HG03439 (cell line): ENCODE results near the gene SF3B5.
"Not testable (repeated sequence)": the region's sequence is repeated elsewhere in the genome, so short reads cannot be mapped to it uniquely, and the experiment has no call there.

Source experiments
- ATAC-seq: cut with Tn5 transposase; IDR thresholded peaks from one replicate; pipeline ENCODE4 v1.9.1; 2021; ENCODE audit warnings: mild to moderate bottlenecking, moderate library complexity; ENCODE audit not compliant: unreplicated experiment

SF3B5 gene

GRCh38 chr6:144106206-144106605 is 10.8 kb upstream of the SF3B5 start:
- ATAC-seq: no peak

- peak; percentile 83 for ATAC-seq
These were observed 9.6 kb upstream of the SF3B5 start for GRCh38 chr6:144104898-144105487.

- ATAC-seq: no peak
These were observed 9.1 kb upstream of the SF3B5 start for GRCh38 chr6:144104488-144104887.

GRCh38 chr6:144103026-144103563 is 7.7 kb upstream of the SF3B5 start:
- ATAC-seq: no peak

- no peak for ATAC-seq
These were observed 3.6 kb upstream of the SF3B5 start for GRCh38 chr6:144098993-144099392.

GRCh38 chr6:144094731-144095133 is 641 bp downstream of the SF3B5 start:
- peak; percentile 0 for ATAC-seq

GRCh38 chr6:144093658-144094057 is 1.7 kb downstream of the SF3B5 start:
- ATAC-seq: no peak

- no peak for ATAC-seq
These were observed 2.1 kb downstream of the SF3B5 start for GRCh38 chr6:144093236-144093635.

- ATAC-seq: no peak
These were observed 5.0 kb downstream of the SF3B5 start for GRCh38 chr6:144090384-144090783.

- no peak for ATAC-seq
These were observed 7.5 kb downstream of the SF3B5 start for GRCh38 chr6:144087789-144088426.

GRCh38 chr6:144086959-144087358 is 8.4 kb downstream of the SF3B5 start:
- ATAC-seq: no peak

- ATAC-seq: no peak
These were observed 12.2 kb downstream of the SF3B5 start for GRCh38 chr6:144083172-144083571.

- ATAC-seq: not testable (repeated sequence)
These were observed 13.0 kb downstream of the SF3B5 start for GRCh38 chr6:144082412-144082811.

- no peak for ATAC-seq
These were observed 17.5 kb downstream of the SF3B5 start for GRCh38 chr6:144077871-144078270.

- ATAC-seq: no peak
These were observed 19.5 kb downstream of the SF3B5 start for GRCh38 chr6:144075875-144076274.

- ATAC-seq: peak; percentile 58
These were observed 20.2 kb downstream of the SF3B5 start for GRCh38 chr6:144075187-144075586.

- no peak for ATAC-seq
These were observed 22.3 kb downstream of the SF3B5 start for GRCh38 chr6:144073024-144073423.

GRCh38 chr6:144069506-144069905 is 25.9 kb downstream of the SF3B5 start:
- no peak for ATAC-seq

GRCh38 chr6:144068794-144069193 is 26.6 kb downstream of the SF3B5 start:
- ATAC-seq: no peak

GRCh38 chr6:144066741-144067484 is 28.5 kb downstream of the SF3B5 start:
- peak; percentile 31 for ATAC-seq

GRCh38 chr6:144066255-144066654 is 29.1 kb downstream of the SF3B5 start:
- ATAC-seq: no peak

GRCh38 chr6:144065213-144065660 is 30.1 kb downstream of the SF3B5 start:
- no peak for ATAC-seq
